Tibial artery (tissue), 4 donors: ENCODE measurements around the gene RBFOX1.

Source experiments
- DNase-seq, 2 donors: peaks; one replicate each; pipeline ENCODE4 v3.0.0-alpha.2; 2019
- H3K27ac ChIP-seq, 2 donors: fragments of 200-600 bp; sonication (generic) in 1 of 2; 1 replicate in 1 of 2; 2 replicates in 1 of 2; pipeline ENCODE4 v1.5.1; 2018 to 2019; ENCODE audit warnings: mild to moderate bottlenecking in 1 of 2
- H3K27me3 ChIP-seq, 2 donors: fragments of 200-600 bp; sonication (generic) in 1 of 2; one replicate each; pipeline versions ENCODE4 v1.5.1 to v1.6.0; 2016 to 2019
- H3K36me3 ChIP-seq, 3 donors: fragments of 200-600 bp; sonication (generic) in 2 of 3; one replicate each; pipeline ENCODE4 v1.5.1; 2016 to 2019; ENCODE audit warnings: mild to moderate bottlenecking in 2 of 3
- H3K4me1 ChIP-seq, 4 donors: fragments of 200-600 bp; sonication (generic) in 2 of 4; 1 replicate in 3 of 4; 2 replicates in 1 of 4; pipeline ENCODE4 v1.5.1; 2016 to 2019
- H3K4me3 ChIP-seq, 2 donors: fragments of 200-600 bp; sonication (generic) in 1 of 2; 1 replicate in 1 of 2; 2 replicates in 1 of 2; pipeline ENCODE4 v1.5.1; 2018 to 2019; ENCODE audit warnings: mild to moderate bottlenecking in 2 of 2
- H3K9me3 ChIP-seq, 3 donors: fragments of 200-600 bp; sonication (generic) in 1 of 3; one replicate each; pipeline ENCODE4 v1.5.1; 2016 to 2019
- intact Hi-C: fragments of 100-400 bp; cut with DNase I; formaldehyde crosslinking; loops from one replicate; pipeline ENCODE4 v1.15.0; 2023; ENCODE audit warnings: low total_unique reads
- TF ChIP-seq, protein P1 (sequence below), 2 experiments: fragments of 200-600 bp in 1 of 2; fragments of 450-650 bp in 1 of 2; IDR thresholded peaks; one replicate each; pipeline ENCODE4 v1.5.1; 2017 to 2019; ENCODE audit warnings: antibody characterized with exemption in 2 of 2, mild to moderate bottlenecking in 1 of 2, moderate library complexity in 1 of 2

Gene RBFOX1

DNA sequence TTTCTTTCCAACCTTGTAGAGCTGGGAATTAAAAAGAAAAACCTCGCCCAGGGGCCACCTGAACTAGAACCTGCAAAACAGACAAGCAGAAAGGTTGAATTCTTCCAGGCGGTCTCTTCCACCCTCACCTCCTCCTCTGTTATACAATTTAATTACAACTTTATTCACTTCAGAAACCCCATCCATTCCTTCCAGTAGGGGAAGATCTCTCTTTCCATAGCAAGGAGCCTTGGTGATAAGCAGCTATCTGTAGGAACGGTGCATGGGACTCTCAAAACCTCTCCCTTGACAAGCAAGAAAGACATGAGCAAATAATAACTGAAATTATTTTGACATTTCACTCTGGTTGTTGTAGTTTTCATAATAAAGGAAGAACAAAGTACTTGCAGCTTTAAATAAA lies 176.0 kb downstream of the RBFOX1 start:
- DNase-seq = no peak
- intact Hi-C loops = no loop called here
- Histone ChIP-seq H3K4me1 (no peaks in the 10 kb centered on the region), H3K36me3 (no peaks in the 10 kb centered on the region), H3K4me3 (no peak overlapping the region), H3K27ac (no peak overlapping the region), H3K27me3 (no peaks in the 10 kb centered on the region), H3K9me3 (no peaks in the 10 kb centered on the region)
- TF ChIP-seq, protein P1, sequence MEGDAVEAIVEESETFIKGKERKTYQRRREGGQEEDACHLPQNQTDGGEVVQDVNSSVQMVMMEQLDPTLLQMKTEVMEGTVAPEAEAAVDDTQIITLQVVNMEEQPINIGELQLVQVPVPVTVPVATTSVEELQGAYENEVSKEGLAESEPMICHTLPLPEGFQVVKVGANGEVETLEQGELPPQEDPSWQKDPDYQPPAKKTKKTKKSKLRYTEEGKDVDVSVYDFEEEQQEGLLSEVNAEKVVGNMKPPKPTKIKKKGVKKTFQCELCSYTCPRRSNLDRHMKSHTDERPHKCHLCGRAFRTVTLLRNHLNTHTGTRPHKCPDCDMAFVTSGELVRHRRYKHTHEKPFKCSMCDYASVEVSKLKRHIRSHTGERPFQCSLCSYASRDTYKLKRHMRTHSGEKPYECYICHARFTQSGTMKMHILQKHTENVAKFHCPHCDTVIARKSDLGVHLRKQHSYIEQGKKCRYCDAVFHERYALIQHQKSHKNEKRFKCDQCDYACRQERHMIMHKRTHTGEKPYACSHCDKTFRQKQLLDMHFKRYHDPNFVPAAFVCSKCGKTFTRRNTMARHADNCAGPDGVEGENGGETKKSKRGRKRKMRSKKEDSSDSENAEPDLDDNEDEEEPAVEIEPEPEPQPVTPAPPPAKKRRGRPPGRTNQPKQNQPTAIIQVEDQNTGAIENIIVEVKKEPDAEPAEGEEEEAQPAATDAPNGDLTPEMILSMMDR (IDR thresholded peaks at IDR 0.05) = no peak

DNA sequence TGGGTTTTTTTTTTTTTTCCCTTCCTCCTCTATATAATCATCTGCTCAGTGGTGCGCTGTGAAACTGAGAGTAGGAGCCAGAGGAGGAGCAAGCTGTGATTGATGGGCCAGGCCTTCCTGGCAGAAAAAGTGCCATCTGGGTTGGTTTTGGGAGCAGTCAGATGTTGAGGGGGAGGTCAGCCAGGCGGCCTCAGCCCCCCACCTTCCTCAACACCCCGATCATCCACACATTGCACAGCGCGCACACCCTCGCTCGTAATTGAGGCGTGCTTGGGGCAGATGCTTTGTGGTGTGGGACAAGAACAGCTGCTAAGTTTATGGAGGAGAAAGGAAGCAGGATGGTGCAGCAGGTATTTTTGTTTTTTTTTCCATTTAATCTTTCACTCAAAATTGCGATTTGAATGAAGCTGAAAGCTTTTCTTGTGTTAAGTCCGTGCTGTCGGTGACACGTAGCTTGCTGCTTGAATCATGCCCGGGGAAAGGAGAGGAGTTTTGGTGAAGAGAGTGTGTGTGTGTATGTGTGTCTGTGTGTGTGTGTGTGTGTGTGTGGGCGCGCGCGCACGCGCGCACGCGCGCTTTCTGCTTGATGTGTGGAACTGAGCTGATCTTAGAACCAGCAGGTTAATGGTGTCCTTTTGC lies 177.4 kb downstream of the RBFOX1 start:
- Histone ChIP-seq H3K4me3 (no peak overlapping the region), H3K9me3 (no peaks in the 10 kb centered on the region), H3K36me3 (no peaks in the 10 kb centered on the region), H3K27ac (no peak overlapping the region), H3K4me1 (no peaks in the 10 kb centered on the region), H3K27me3 (no peaks in the 10 kb centered on the region)
- intact Hi-C loops = no loop called here
- no peak for DNase-seq
- TF ChIP-seq, protein P1 (IDR thresholded peaks at IDR 0.05) = no peak

DNA sequence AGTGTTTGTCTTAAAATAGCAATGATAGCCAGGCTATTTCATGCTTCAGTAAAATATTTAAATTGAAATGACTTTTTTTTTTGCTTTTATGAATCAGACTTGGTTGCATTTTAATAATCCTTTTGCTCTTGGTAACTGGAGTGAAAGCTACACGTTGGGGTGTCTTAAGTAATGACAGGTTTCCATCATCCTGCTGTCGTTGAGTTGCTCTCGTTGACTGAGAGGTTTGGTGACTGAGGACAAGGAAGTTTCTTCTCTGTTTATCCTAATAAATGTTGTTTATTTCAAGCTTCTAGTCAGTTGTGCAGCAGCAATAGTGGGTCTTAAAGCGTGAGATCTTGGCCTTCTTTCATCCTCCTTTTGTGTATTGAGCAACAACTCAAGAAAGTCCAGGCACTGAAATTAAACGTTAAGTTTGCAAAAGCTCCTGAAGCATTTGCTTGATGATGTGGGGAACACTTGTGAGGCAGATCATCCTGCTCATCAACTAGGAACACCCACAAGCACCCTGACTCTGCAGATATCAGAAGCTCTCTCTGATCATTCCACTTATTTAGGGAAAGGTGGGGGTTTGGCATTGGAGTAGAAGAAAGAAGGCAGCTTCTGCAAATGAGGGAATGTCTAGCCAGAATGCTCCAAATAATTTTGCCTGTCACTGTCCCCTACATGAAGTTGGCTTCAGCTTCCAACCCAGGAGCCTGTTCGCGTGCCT lies 179.1 kb downstream of the RBFOX1 start:
- Histone ChIP-seq H3K4me3 (no peak overlapping the region), H3K27me3 (no peaks in the 10 kb centered on the region), H3K9me3 (no peaks in the 10 kb centered on the region), H3K36me3 (no peaks in the 10 kb centered on the region), H3K4me1 (no peaks in the 10 kb centered on the region), H3K27ac (no peak overlapping the region)
- intact Hi-C loops = no loop called here
- no peak for DNase-seq
- TF ChIP-seq, protein P1 (IDR thresholded peaks at IDR 0.05) = no peak

DNA sequence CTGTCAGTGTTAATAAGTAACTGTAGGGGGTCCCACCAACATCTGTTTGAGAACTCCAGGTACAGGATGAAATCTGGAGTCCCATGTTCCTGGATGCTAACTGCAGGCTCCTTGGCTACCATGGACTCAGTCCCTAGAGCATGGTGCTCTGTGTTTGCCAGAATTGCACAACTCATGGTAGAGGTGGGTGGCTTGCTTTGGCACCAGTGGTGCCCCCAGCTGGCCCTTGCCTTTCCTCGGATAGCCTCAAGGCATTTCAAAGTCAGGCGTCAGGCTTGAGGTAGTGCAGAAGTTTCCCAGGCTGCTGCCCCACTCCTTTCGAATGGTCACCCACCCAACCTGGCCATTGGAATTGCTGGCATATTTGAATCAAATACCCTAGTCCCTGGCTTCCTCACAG lies 179.9 kb downstream of the RBFOX1 start:
- H3K4me3 ChIP-seq = no peak overlapping the region
- no peaks in the 10 kb centered on the region for H3K27me3 ChIP-seq
- TF ChIP-seq, protein P1 (IDR thresholded peaks at IDR 0.05) = no peak
- intact Hi-C loops = no loop called here
- no peaks in the 10 kb centered on the region for H3K36me3 ChIP-seq
- no peak for DNase-seq
- H3K27ac ChIP-seq = no peak overlapping the region
- H3K4me1 ChIP-seq = no peaks in the 10 kb centered on the region
- no peaks in the 10 kb centered on the region for H3K9me3 ChIP-seq

DNA sequence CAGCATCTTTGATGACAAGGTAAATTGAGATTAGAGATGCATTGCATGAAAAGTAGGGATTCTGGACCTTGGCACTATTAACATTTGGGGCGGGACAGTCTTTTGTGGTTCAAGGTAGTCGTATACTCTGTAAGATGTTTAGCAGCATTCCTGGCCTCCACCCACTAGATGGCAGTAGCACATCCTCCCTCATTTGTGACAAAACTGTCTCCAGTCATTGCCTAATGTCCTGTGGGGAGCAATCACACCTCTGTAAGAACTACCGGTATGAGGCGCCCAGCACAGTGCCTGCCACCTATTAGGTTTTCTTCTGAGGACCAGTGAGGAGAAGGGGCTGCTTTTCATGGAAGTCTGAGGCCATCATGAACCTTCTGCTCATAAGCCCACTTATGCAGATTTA lies 180.8 kb downstream of the RBFOX1 start:
- H3K27me3 ChIP-seq = no peaks in the 10 kb centered on the region
- H3K4me3 ChIP-seq = no peak overlapping the region
- no peaks in the 10 kb centered on the region for H3K9me3 ChIP-seq
- no peaks in the 10 kb centered on the region for H3K36me3 ChIP-seq
- no peaks in the 10 kb centered on the region for H3K4me1 ChIP-seq
- H3K27ac ChIP-seq = no peak overlapping the region
- no peak for DNase-seq
- intact Hi-C loops = no loop called here
- TF ChIP-seq, protein P1 (IDR thresholded peaks at IDR 0.05) = no peak
